ENCODE measurements around the gene CALHM4.
"Not testable (repeated sequence)": the region's sequence is repeated elsewhere in the genome, so short reads cannot be mapped to it uniquely, and the experiment has no call there.

CALHM4 gene

DNA sequence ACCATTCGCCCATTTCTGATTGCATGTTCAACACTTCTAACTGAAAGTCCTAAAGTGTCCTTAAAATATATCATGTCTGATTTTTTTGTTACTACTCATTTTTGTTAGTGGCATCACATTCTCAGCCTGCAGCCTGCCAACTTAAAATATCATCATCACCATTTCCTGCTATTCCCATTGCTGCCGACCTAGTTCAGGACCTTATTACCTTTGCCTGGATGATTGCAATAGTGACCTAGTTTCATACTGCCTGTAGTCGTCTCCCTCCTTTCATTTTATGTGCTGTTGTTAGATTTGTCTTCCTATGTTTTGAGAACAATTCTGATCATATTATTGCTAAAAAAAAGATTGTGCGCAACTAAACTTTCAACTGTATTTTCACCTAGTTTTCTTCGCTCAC is 23.9 kb downstream of the CALHM4 start:
- no peak for DNase-seq (ENCODE audit: low spot score)

DNA sequence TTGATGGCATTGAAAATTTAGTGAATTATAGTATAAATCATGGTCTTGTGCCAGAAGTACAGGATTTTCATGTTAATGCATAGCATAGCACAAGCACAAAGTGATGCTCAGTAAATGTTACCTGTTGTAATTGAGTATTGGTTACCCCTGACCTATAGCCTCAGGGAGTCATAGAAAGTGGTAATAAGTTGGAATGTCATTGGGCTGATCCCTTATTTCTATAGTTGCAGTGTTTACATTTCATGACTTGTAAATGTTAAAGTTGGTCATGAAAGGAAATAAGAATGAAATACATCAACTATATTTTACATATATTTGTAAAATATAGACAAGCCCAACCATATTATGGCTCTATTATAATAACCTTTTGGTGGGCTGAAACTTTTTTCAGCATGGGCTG is 24.8 kb downstream of the CALHM4 start:
- DNase-seq (ENCODE audit: low spot score): no peak

DNA sequence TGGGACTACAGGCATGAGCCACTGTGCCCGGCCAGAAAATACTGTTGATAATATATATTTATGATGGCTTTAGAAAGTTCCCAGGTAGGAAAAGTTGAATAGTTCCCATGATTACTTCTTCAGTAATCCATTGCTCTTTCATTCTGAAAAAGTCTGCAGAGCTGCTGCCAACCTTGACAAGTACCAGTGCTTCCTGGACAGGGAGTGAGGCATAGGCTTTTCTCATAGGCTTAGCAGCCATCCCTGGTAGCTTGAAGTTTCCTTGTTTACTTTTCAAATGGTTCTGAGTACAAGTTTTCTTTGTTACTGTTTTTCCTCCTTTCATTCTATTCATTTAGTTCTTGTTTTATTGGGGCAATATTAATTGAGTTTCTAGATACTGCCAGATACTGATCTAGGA is 25.6 kb downstream of the CALHM4 start:
- DNase-seq (ENCODE audit: low spot score): no peak

DNA sequence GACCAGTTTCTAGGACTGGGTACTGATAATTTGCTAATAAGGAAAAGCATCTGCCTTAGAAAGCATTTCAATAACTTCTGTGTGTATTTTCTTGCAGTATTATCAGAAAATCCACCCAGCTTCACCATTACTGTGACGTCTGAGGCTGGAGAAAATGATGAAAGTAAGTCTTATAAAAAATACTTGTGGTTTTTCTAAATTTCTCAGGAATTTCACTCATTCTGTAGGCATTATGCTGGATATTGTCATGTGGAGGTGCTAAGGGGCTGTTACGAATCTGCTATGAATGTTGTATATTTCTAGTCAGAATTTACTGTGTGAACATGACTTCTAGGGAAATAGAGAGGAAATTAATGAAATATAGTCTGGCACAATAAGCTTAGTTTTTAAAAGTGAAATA is 26.6 kb downstream of the CALHM4 start:
- DNase-seq (ENCODE audit: low spot score): no peak

DNA sequence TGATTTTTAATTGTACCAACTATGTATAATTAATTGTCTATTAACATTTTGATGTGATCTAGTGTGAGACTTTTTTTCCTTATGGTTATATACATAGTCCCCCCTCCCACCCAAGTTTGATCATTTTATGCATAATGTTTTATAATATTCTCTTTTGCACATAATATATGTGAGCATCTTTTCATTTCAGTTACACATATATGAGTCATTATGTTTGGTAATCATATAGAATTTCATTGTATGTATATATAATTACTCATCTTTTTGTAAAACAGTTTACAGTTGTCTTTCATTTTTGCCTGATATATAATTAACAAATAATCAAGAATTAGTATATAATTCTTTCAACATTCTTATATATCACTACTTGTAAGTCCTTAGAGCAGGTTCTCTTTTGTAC is 32.7 kb downstream of the CALHM4 start:
- no peak for DNase-seq (ENCODE audit: low spot score)

DNA sequence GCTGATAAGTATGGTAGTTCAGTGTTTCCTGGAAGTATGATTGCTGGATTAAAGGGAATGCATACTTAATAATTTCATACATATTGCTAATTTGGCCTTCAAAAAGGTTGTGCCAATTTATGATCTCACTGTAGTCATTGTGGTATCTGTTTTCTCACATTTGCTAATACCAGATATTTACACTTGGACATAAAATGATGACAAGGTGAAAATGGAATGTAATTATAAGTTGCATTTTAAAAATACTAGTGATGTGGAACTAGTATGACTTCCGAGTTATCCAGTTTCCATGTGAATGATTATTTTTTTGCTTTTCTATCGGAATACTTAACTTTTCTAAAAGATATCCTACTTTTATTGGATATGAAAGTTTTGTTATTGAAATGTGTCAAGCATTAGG is 33.2 kb downstream of the CALHM4 start:
- DNase-seq (ENCODE audit: low spot score): no peak

DNA sequence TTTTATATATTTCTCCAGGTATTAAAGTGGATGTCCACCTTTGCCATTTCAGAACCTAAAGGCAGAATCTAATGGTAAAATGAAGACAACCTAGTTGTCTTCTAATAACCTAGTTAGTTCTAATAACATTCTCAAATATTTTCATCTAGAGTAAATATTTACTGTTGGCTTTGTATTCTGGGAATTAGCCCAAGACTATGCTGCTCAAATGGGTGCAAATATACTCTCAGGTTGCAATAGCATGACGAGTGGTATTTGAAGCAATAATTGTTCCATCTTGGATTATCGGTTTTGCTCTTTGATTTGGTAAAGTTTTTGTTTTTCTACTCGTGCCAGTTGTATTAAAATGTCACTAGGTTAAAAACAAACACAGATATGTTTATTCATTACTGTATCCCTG is 41.7 kb downstream of the CALHM4 start:
- no peak for DNase-seq (ENCODE audit: low spot score)

DNA sequence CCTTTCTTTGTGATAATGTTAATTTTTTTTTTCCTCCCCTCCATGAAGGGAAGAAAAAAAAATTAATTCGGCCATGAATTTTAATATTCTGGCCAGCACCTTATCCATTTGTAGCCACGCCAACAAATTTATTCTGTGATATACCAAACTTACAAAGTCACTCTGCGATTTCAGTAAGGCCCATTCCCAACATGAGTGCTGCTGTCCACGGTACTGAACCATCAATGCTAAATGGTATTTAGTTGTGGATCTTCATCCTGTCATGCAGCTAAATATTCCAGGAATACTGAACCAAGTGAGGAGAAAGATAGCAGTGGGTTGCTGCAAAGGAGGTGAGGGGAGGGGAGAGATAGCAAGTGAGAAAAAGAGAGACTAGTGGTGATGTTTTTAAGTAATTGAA is 43.3 kb downstream of the CALHM4 start:
- DNase-seq (ENCODE audit: low spot score): peak; percentile 44

DNA sequence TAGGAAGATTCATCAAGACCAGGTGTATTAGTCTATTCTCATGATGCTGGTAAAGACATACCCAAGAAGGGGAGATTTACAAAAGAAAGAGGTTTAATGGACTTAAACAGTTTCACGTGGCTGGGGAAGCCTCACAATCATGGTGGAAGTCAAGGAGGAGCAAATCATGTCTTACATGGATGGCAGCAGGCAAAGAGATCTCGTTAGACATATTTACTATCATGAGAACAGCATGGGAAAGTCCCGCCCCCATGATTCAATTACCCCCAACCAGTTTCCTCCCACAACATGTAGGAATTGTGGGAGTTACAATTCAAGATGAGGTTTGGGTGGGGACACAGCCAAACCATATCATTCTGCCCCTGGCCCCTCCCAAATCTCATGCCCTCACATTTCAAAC is 50.4 kb downstream of the CALHM4 start:
- not testable (repeated sequence) for DNase-seq (ENCODE audit: low spot score)

DNA sequence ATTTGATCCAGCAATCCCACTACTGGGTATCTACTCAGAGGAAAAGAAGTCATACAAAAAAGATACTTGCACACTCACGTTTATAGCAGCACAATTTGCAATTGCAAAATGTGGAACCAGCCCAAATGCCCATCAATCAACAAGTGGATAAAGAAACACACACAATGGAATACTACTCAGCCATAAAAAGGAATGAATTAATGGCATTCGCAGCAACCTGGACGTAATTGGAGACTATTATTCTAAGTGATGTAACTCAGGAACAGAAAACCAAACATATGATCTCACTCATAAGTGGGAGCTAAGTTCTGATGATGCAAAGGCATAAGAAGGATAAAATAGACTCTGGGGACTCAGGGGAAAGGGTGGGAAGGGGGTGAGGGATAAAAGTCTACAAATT is 51.3 kb downstream of the CALHM4 start:
- DNase-seq (ENCODE audit: low spot score): not testable (repeated sequence)

DNA sequence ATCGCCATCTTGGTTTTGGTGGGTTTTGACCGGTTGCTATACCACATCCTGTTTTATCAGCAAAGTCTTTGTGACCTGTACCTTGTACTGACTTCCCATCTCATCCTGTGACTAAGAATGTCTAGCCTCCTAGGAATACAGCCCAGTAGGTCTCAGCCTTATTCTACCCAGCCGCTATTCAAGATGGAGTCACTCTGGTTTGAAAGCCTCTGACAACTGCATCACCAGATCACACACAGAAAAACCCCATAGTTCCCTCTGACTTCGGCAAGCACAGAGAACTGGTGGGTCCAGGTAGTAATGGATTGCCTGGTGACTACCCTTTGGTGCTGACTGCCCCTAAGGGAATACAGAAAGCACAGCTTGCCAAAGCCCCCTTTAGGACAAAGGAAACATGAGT is 52.4 kb downstream of the CALHM4 start:
- DNase-seq (ENCODE audit: low spot score): no peak
